ENCODE measurements around the gene CRACDL.

GRCh38 chr2:98790221-98790620 is 145.8 kb downstream of the CRACDL start:
- TF ChIP-seq CTCF (optimal IDR thresholded peaks at IDR 0.05 in 1 of 3, IDR thresholded peaks at IDR 0.05 in 1 of 3, conservative IDR thresholded peaks at IDR 0.05 in 1 of 3; ENCODE audit: extremely low read depth in 1 of 3, insufficient read depth in 2 of 3, low read length in 3 of 3) (no peak), EZH2 (IDR thresholded peaks at IDR 0.05; ENCODE audit: low read length) (no peak)

All from keratinocyte (primary cell).